Bronchial epithelial cell (primary cell): ENCODE data around the gene KRTAP9-3. TPM values are rescaled to one million over a fixed set of nuclear protein-coding genes. Genes with fewer than 3 reads are reported as not detected.
"Not testable (repeated sequence)": the region's sequence is repeated elsewhere in the genome, so short reads cannot be mapped to it uniquely, and the experiment has no call there.

Experiments used
- DNase-seq: peaks from one replicate; pipeline ENCODE4 v3.0.0-alpha.2; 2010; ENCODE audit warnings: low read depth
- FAIRE-seq: peaks from 2 replicates; lab custom pipeline; 2011; peaks lifted over from hg19 to GRCh38; lab: Jason Lieb, UNC
- H3K27me3 ChIP-seq: 2 replicates; pipeline ENCODE4 v1.5.1; 2011; ENCODE audit warnings: low read length; ENCODE audit not compliant: control insufficient read depth, insufficient read depth
- H3K36me3 ChIP-seq: 2 replicates; pipeline ENCODE4 v1.5.1; 2011; ENCODE audit warnings: low read length; ENCODE audit not compliant: control insufficient read depth, insufficient read depth
- H3K4me3 ChIP-seq: 2 replicates; pipeline ENCODE4 v1.5.1; 2011; ENCODE audit warnings: mild to moderate bottlenecking, low read depth, low read length, control low read depth
- CTCF ChIP-seq: IDR thresholded peaks from 2 replicates; pipeline ENCODE4 v1.5.1; 2011; ENCODE audit warnings: mild to moderate bottlenecking, moderate library complexity, low read length, control low read depth, inconsistent platforms; ENCODE audit not compliant: insufficient read depth, severe bottlenecking
- total RNA-seq: library from RNA; depleted of rRNA; stranded (reverse); fragments of >200 nt; gene quantifications from 2 replicates; pipeline ENCODE4 v1.2.1, GENCODE V29; 2014

KRTAP9-3 gene
- total RNA-seq = not detected in 2 replicates

GRCh38 chr17:41232399-41233105, at the start of gene KRTAP9-3:
Gene KRTAP9-3 (plus strand): TSS chr17:41232449. CDS start chr17:41232502, 53 bp downstream.
- not testable (repeated sequence) for DNase-seq, H3K27me3 ChIP-seq, H3K4me3 ChIP-seq, H3K36me3 ChIP-seq, FAIRE-seq

GRCh38 chr17:41184480-41184961, 47.7 kb upstream of the KRTAP9-3 start, which contains the start of gene KRTAP4-1:
Gene KRTAP4-1 (minus strand): TSS chr17:41184911. CDS start chr17:41184854, 57 bp downstream.
- Histone ChIP-seq H3K27me3 (no peaks in the 10 kb centered on the region), H3K36me3 (no peaks in the 10 kb centered on the region), H3K4me3 (no peak within 1 kb of the TSS)
- no peak for TF ChIP-seq CTCF
- DNase-seq (no peak), FAIRE-seq (no peak)

GRCh38 chr17:41185001-41185400, 47.2 kb upstream of the KRTAP9-3 start:
- Histone ChIP-seq H3K36me3 (no peaks in the 10 kb centered on the region), H3K4me3 (no peak overlapping the region), H3K27me3 (no peaks in the 10 kb centered on the region)
- no peak for TF ChIP-seq CTCF
- DNase-seq = peak; percentile 15
- FAIRE-seq = no peak

- H3K4me3 ChIP-seq = no peak overlapping the region
- DNase-seq = no peak
- H3K36me3 ChIP-seq = no peaks in the 10 kb centered on the region
- no peak for TF ChIP-seq CTCF
- no peak for FAIRE-seq
- no peaks in the 10 kb centered on the region for H3K27me3 ChIP-seq
Observed at GRCh38 chr17:41186872-41187271, 45.4 kb upstream of the KRTAP9-3 start.

- H3K36me3 ChIP-seq, H3K4me3 ChIP-seq, FAIRE-seq, DNase-seq, H3K27me3 ChIP-seq: not testable (repeated sequence)
Observed at GRCh38 chr17:41189837-41190318, 42.4 kb upstream of the KRTAP9-3 start, which contains the start of gene KRTAP9-1. Gene KRTAP9-1 (plus strand): TSS chr17:41189887. CDS start chr17:41189887, 0 bp downstream.

GRCh38 chr17:41190328-41190727, 41.9 kb upstream of the KRTAP9-3 start:
- TF ChIP-seq CTCF = no peak
- DNase-seq (no peak), FAIRE-seq (no peak)
- Histone ChIP-seq H3K27me3 (no peaks in the 10 kb centered on the region), H3K36me3 (no peaks in the 10 kb centered on the region), H3K4me3 (no peak overlapping the region)
